ENCODE data around the gene LPCAT3. TPM values are rescaled to one million over a fixed set of nuclear protein-coding genes. Genes with fewer than 3 reads are reported as not detected.
"Not testable (repeated sequence)": the region's sequence is repeated elsewhere in the genome, so short reads cannot be mapped to it uniquely, and the experiment has no call there.

LPCAT3 gene
- total RNA-seq, 1 experiment from 2014 or later, result 54.3 TPM

GRCh38 chr12:7058850-7059395 is 40.6 kb upstream of the LPCAT3 start:
- ATAC-seq, result no peak
- no peak overlapping the region for H3K4me3 ChIP-seq (ENCODE audit: low read depth in 2 of 2, low read length in 2 of 2)
- CTCF ChIA-PET, result no interaction called here
- no peaks in the 10 kb centered on the region for H3K9me3 ChIP-seq (ENCODE audit: control insufficient read depth, insufficient read depth, low read depth, low read length)
- H3K27ac ChIP-seq (ENCODE audit: low read length), result no peak overlapping the region
- BruUV-seq (replicated peaks), result no TSS peak
- no peak for TF ChIP-seq REST (IDR thresholded peaks at IDR 0.05; ENCODE audit: insufficient read depth in 1 of 2, low read depth in 2 of 2, low read length in 1 of 2)
- TF ChIP-seq POLR2AphosphoS5 (IDR thresholded peaks at IDR 0.05; ENCODE audit: low read depth, low read length), result no peak
- TF ChIP-seq TCF7L2 (IDR thresholded peaks at IDR 0.05; ENCODE audit: low read depth, low read length), result no peak
- TF ChIP-seq, protein P1, sequence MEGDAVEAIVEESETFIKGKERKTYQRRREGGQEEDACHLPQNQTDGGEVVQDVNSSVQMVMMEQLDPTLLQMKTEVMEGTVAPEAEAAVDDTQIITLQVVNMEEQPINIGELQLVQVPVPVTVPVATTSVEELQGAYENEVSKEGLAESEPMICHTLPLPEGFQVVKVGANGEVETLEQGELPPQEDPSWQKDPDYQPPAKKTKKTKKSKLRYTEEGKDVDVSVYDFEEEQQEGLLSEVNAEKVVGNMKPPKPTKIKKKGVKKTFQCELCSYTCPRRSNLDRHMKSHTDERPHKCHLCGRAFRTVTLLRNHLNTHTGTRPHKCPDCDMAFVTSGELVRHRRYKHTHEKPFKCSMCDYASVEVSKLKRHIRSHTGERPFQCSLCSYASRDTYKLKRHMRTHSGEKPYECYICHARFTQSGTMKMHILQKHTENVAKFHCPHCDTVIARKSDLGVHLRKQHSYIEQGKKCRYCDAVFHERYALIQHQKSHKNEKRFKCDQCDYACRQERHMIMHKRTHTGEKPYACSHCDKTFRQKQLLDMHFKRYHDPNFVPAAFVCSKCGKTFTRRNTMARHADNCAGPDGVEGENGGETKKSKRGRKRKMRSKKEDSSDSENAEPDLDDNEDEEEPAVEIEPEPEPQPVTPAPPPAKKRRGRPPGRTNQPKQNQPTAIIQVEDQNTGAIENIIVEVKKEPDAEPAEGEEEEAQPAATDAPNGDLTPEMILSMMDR (IDR thresholded peaks at IDR 0.05), result no peak
- TF ChIP-seq SIN3A (IDR thresholded peaks at IDR 0.05; ENCODE audit: borderline replicate concordance, insufficient read depth, low read depth, low read length), result no peak
- POLR2A ChIA-PET, result no interaction called here
- in situ Hi-C loops (cut with HindIII; ENCODE audit: low pct_unique_long_range_greater_than_20kb, low sequenced_read_pairs) (no loop called here), intact Hi-C loops (cut with micrococcal nuclease; ENCODE audit: unreplicated experiment) (no loop called here)
- peaks cover 3% of the 10 kb centered on the region; the same call in 1 of the 2 replicates for H3K27me3 ChIP-seq (ENCODE audit: control insufficient read depth, insufficient read depth, low read length)
- no peaks in the 10 kb centered on the region for H3K4me1 ChIP-seq (ENCODE audit: control insufficient read depth, insufficient read depth, low read length)
- no peaks in the 10 kb centered on the region for H3K36me3 ChIP-seq (ENCODE audit: control insufficient read depth, insufficient read depth, low read length)
- no peak for DNase-seq (ENCODE audit: low read depth, low spot score)

DNA sequence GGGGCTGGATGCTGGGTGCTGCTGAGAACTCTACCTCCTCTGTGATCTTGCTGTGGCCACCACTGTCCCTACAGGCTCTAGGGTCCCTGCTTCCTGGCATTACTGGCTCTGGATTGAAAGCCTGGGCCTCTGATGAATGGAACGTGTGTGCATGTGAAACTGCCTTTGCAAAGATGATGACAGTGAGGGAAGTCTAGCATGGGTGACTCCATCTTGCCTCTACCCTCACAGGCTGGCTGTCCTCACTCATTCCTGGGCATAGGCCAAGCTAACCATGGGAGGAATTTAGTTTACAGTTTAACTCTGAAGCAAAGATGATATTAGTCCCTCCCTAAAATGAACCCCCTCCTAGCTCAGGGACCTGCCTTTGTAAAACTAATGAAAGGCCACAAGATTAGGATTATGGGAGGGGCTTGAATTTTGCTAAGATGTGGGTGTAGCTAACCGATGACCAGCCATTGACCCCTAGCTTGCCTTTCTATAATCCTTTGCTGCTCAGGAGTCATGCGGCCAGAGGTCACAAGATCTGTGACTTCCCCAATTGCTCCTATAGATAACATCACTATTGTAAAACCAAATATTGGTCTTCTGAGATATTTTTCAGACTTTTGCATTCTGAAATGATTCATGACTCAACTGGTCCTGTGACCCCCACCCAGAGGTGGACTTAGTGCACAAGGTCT is 40.0 kb upstream of the LPCAT3 start:
- TF ChIP-seq REST (IDR thresholded peaks at IDR 0.05; ENCODE audit: insufficient read depth in 1 of 2, low read depth in 2 of 2, low read length in 1 of 2), result no peak
- no peak for TF ChIP-seq TCF7L2 (IDR thresholded peaks at IDR 0.05; ENCODE audit: low read depth, low read length)
- no peak for TF ChIP-seq SIN3A (IDR thresholded peaks at IDR 0.05; ENCODE audit: borderline replicate concordance, insufficient read depth, low read depth, low read length)
- TF ChIP-seq POLR2AphosphoS5 (IDR thresholded peaks at IDR 0.05; ENCODE audit: low read depth, low read length), result no peak
- TF ChIP-seq, protein P1 (IDR thresholded peaks at IDR 0.05), result no peak
- Histone ChIP-seq H3K27me3 (ENCODE audit: control insufficient read depth, insufficient read depth, low read length) (peaks cover 3% of the 10 kb centered on the region; the same call in 1 of the 2 replicates), H3K36me3 (ENCODE audit: control insufficient read depth, insufficient read depth, low read length) (no peaks in the 10 kb centered on the region), H3K4me3 (ENCODE audit: low read depth in 2 of 2, low read length in 2 of 2) (no peak overlapping the region), H3K9me3 (ENCODE audit: control insufficient read depth, insufficient read depth, low read depth, low read length) (no peaks in the 10 kb centered on the region), H3K4me1 (ENCODE audit: control insufficient read depth, insufficient read depth, low read length) (no peaks in the 10 kb centered on the region), H3K27ac (ENCODE audit: low read length) (no peak overlapping the region)
- ATAC-seq, result no peak
- in situ Hi-C loops (cut with HindIII; ENCODE audit: low pct_unique_long_range_greater_than_20kb, low sequenced_read_pairs) (no loop called here), intact Hi-C loops (cut with micrococcal nuclease; ENCODE audit: unreplicated experiment) (no loop called here)
- POLR2A ChIA-PET, result no interaction called here
- BruUV-seq (replicated peaks), result no TSS peak
- CTCF ChIA-PET, result no interaction called here
- no peak for DNase-seq (ENCODE audit: low read depth, low spot score)

DNA sequence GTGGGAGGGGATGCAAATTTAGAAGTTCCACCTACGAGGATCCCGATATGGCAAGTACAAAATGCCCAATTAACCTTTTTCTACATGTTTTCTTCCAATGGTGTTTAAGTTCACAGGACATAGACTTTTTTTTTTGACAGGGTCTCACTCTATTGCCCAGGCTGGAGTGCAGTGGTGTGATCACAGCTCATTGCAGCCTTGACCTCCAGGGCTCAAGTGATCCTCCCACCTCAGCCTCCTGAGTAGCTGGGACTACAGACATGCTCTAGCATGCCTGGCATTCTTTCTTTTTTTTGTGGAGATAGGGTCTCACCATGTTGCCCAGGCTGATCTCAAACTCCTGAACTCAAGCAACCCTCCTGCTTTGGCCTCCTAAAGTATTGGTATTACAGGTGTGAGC is 37.5 kb upstream of the LPCAT3 start:
- ATAC-seq; intact Hi-C loops (cut with micrococcal nuclease; ENCODE audit: unreplicated experiment); BruUV-seq (replicated peaks); H3K27ac ChIP-seq (ENCODE audit: low read length); CTCF ChIA-PET; H3K36me3 ChIP-seq (ENCODE audit: control insufficient read depth, insufficient read depth, low read length); H3K27me3 ChIP-seq (ENCODE audit: control insufficient read depth, insufficient read depth, low read length); in situ Hi-C loops (cut with HindIII; ENCODE audit: low pct_unique_long_range_greater_than_20kb, low sequenced_read_pairs); POLR2A ChIA-PET; H3K9me3 ChIP-seq (ENCODE audit: control insufficient read depth, insufficient read depth, low read depth, low read length); DNase-seq (ENCODE audit: low read depth, low spot score); H3K4me1 ChIP-seq (ENCODE audit: control insufficient read depth, insufficient read depth, low read length); H3K4me3 ChIP-seq (ENCODE audit: low read depth in 2 of 2, low read length in 2 of 2): not testable (repeated sequence)

Data from Panc1 (cell line).